NCI-H526 treated with DMSO at 0.1 percent for 48 hours (cell line): ENCODE data around the gene CENPT.
"Not testable (repeated sequence)": the region's sequence is repeated elsewhere in the genome, so short reads cannot be mapped to it uniquely, and the experiment has no call there.

Experiments
- DNase-seq: peaks from one replicate; lab custom pipeline; 2025; lab: John Stamatoyannopoulos, UW

CENPT gene

DNA sequence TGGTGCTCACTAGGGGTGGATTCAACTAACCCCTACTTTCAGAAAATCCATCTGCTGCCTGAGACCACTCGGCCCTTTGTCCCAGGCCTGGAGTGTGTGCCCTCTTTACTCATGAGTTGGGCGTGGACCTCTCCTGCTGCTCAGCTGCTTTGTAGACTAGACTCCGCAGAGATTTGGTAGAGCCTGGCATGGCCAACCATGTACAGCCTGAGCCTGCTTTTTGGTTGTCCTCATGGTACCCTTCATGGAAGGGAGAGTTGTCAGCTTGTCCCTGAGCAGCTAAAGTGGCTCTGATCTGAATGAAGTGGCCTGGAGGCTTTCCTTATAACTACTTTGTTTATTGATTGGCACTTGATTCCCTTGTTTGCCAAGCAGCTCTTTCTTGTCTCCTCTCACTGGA, 26.9 kb upstream of the CENPT start:
- DNase-seq: no peak

DNA sequence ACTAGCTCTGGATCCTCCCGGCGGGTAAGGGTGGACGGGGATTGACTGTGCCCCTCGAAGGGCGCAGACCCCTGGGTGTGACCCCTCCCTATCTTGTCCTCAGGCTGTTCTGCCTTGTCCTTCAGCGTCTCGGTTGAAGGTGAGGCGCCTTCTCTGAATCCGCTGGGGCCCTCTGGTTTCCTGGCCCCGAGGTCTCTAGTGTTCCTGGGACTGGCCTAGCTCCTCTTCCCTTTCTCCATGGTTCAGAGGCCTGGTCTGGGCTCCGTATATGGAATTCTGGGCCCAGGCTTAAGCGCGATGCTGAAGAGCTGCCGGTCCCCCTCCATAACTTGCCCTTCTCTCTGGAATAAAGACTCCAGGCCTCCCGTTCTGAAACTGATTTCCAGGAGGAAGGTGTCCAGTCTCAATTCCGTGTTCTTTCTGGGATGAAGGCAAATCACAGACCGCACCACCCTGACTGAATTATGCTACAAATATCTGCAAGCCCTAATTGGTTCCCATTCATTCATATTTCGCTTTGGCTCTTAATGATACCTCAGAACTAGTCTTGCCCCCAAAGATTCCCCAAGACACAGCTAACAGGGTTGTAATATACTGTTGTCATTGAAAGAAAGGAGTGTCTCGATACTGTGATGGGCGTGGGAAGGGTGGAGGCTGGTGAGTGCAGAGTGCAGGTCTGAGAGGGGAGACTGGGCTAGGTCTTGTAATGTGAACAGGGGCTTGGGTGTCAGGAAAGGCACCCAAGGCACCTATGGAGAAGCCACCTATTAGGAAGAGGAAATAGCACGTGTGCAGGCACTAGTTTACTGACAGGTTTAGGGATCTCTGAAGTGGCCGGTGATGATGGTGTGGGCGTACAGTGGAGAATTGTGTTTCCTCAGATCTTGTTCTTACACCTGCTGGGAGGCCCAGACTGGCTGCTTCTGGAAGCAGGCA, 26.2 kb upstream of the CENPT start:
- DNase-seq: no peak

DNA sequence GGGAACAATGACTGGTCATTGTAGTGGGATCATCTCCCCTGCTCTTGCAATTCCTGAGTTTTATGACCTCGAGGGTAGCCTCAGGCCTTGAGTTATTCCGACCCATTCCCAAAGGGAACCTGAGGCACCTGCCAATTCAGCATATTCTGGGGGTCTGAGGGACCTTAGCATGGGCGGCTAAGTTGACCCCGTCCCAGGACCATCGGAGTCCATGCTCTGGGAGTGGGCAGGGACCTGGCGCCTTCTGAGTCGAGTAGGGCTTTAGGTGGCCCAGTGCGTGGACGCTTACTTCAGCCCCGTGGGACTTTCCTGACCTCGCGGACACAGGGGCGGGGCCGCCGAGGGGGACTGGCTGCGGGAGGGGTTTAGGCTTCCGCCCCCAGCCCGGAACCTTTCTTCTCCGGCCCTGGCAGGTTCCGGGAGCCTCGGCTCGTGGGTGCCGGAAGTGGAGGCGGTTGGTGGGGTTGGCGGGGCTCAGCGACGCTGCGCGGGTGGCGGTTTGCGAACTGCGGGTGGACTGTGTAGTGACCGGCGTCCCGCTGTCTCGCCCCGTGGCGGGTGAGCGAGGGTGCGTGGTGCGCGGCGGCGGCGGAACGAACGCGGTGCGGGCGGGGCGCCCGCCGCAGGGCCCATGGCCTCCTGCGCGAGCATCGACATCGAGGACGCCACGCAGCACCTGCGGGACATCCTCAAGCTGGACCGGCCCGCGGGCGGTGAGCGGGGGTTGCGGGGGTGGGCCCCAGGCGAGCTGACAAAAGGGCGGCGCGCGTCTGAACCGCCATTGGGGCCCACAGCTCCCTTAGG, 25.3 kb upstream of the CENPT start, which contains the start of gene EDC4:
Gene EDC4 (plus strand): TSS at position 422 of the 804 bp plus-strand sequence. CDS start 210 bp downstream, at position 632.
- DNase-seq: no peak

DNA sequence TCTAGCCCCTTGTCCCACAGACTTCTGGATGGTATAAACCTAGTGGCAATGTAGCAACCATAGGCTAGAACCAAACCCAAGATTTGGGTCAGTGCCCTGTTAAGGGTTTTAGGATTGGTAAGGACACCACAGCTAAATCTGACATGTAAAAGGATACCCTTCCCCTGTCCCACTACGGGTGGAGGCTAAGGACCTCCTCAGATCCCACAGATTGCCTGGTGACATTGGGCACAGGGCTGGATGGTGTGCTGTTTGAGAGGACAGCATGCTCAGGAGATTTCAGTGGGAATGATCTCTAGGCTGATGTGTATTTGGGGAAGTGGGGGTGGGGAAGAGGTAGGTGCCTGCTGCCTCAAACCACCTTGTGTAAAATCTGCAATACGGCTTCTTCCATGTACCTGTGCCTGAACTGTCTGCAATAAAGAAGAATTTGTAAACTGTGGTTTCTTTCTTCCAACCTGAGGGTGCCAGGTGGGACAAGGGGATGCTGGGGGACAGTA, 24.7 kb upstream of the CENPT start:
- DNase-seq: no peak

DNA sequence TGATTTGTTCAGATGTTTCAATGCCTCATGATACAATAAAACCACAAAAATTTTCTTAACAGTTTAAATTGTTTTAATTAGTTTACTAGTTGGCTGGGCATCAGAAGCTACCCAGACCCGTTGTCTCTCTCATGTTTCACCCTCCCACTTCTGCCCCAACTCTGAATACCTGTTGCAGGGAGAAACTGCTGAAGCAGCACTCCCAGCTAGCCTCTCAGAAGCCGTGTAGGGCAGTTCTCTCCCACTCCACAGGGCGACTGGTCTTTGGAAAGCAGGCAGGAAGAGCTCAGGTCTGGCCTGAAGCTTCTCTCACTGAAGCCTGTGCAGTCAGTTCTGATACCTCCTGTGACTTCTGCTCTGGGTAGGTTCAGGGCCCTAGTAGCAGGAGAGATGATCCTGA, 23.8 kb upstream of the CENPT start:
- no peak for DNase-seq

- no peak for DNase-seq
Observed at GRCh38 chr16:67869653-67870052, 22.2 kb upstream of the CENPT start.

DNA sequence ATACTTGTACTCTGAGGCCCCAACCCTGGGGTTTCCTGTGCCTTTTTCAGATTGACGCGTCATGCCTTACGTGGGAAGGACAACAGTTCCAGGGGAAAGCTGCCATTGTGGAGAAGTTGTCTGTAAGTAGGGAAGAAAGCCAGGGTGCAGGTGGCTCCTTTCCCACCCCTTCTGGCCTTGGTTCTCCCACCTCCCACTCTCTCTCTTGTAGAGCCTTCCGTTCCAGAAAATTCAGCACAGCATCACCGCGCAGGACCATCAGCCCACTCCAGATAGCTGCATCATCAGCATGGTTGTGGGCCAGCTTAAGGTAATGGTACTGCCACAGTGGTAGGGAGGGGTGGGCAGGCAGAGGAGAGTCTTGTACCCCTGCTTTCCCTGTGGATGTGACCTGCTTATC, 20.8 kb upstream of the CENPT start:
- DNase-seq: no peak

GRCh38 chr16:67865318-67865717, 17.8 kb upstream of the CENPT start:
- DNase-seq: no peak

DNA sequence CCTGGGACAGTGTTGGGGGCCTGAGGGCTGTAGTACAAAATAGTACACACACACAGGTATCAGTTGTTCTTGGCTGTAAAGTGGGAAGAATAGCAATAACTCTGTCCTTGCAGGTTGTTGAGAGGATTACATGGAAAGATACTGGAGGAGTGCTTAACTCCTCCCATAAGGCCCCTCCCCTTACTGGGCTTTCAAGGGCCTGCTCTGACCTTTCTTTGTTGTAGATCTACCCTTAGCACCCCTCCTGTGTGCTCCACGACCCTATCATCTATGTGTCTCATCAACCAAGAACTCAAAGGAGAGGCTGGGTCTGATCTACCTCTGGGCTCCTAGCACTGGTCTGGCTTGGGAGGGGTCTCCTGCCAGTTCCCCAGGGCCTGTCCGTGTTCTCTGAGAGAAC, 17.1 kb upstream of the CENPT start:
- DNase-seq: no peak

GRCh38 chr16:67864044-67864443, 16.6 kb upstream of the CENPT start:
- not testable (repeated sequence) for DNase-seq

DNA sequence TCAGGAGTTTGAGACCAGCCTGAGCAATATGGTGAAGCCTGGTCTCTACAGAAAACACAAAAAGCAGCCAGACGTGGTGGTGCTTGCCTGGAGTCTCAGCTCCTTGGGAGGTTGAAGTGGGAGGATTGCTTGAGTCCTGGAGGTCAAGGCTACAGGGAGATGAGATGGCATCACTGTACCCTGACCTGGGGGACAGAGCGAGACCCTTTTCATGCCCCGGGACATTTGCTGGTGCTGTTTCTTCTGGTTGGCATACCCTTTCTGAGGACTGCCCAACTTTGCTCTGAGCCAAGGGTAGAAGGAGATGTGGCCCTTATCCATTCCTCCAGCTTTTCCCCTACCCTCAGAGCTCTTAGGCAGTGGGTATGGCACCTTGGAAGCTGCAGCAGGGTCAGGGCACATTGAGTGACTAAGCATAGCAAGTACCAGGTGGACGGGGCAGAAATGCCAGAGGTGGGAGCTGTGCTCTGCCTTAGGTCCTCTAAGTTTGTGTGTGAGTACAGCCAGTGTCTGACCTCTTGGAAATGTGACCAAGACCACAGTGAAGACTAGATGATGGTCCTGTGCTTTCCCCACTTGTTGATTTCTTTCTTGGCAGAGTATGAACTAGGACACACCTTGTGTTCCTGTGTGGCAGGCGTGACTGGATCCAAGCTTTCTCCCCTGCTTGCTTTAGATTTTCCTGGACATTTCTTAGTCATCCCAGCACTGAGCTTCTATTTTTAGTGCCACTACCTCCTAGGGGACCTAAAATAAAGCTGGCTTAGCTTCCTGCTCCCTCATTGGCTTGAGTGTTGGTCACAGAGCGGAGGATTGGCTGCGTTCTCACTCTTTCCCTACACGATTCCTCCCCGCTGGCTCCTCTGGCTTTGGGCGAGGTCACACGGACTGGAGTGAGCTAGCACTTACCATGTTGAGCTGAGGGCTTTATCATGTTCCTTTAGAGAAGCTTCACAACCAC, 15.4 kb upstream of the CENPT start:
- DNase-seq: no peak

- no peak for DNase-seq
Observed at GRCh38 chr16:67861877-67862276, 14.4 kb upstream of the CENPT start.

- DNase-seq: no peak
Observed at GRCh38 chr16:67860589-67861398, 13.3 kb upstream of the CENPT start.

DNA sequence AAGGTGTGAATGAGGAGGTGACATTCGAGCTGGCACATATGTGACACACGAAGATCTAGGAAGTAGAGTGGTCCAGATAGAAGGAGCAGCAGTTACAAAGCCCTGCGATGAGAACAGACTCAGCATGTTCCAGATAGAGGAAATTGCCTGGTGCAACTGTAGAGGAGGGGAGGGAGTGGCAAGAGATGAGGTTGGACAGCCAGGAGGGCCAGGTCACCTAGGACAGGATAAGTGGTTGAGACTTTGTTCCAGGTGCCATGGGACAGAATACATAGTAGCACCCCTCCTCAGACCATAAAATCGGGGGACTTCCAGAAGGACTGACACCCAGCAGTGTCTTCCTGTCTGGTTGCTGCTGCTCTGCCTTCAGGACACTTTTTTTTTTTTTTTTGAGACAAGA, 11.0 kb upstream of the CENPT start:
- DNase-seq: no peak

DNA sequence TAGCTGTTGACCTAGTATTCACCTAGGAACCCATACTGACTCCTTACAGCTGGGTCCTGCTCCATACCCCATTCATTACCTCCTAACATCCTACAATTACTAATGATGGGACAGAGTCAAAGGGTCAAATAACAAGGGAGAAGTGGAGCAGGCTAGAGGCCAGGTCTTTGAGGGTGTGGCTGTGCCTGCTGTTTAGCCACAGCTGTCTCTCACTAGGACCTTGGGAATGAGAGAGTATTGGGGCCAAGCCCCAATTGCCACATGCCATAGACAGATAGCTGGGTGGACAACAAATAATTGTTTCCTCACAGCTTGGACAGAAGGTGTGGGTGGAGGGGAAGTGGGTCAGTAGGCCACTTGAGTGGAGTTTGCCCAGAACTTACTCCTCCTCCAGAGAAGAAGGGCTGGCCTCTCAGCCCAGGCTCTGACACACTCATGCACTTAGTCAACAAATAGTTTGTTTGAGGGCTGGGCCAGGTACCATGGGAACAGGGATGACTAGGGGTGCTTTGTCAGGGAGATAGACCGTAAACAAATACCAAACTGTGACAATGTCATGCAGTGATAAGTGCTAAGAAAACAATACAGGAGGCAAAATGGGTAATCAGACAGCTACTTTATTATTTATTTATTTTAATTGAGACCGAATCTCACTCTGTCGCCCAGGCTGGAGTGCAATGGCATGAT, 10.2 kb upstream of the CENPT start:
- DNase-seq: no peak

DNA sequence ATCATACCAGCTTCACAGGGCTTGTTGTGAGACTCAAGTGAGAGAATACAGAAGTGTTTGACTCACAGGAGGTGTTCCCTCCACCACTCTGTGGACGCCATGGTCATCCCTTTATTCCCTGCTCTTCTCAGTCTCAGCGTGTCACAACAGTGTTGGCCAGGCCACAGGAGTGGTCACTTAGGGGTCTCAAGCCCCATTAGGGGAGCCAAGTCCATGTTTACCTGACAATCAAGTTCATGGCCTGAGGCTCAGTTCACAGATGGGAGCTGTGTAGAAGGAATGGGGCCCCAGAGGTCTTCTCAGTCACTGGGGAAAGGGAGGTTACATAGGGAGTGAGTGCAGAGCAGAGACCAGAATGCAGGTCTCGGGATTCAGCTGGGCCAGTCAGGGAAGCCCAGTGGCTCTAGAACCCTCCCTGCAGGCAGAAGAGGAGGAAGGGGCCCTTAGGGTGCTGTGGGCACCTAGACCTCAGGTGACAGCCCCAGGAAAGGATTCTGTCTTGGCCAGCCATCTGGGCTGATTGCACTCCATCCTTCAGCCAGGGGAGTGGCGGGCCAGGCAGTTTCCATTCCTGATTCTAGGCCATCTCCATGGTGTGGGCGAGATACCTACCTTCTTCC, 9.5 kb upstream of the CENPT start:
- DNase-seq: no peak

DNA sequence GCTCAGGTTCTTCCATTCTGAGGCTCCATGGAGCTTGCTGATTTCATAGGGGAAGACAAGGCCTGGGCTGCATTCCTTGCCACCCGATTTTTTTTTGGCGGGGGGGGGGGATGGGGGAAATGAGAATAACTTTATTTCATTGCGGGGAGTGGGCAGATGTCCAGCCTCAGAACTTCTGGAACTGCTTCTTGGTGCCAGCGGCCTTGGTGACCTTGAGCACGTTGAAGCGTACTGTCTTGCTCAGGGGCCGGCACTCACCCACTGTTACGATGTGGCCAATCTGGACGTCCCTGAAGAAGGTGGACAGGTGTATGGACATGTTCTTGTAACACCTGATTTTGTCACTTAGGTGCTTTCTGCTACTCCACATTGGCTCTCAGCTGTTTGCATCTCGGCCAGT, 8.3 kb upstream of the CENPT start:
- no peak for DNase-seq

GRCh38 chr16:67853670-67854069, 6.2 kb upstream of the CENPT start:
- no peak for DNase-seq

DNA sequence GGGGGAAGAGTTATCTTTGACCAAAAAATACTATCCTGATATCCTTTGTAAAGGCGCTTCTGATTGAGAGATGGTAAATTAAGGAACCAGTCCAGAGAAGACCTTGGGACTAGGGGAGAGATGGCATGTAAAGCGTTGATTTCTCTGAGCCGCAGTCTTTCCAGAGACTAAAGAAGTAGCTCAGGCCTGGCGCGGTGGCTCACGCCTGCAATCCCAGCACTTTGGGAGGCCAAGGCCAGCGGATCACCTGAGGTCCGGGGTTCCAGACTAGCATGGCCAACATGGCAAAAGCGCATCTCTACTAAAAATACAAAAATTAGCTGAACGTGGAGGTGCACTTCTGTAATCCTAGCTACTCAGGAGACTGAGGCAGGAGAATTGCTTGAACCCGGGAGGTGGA, 625 bp upstream of the CENPT start:
- no peak for DNase-seq
